Panc1 (cell line): Measurements from ENCODE around the gene ELF4. TPM values are rescaled to one million over a fixed set of nuclear protein-coding genes. Genes with fewer than 3 reads are reported as not detected.
A peak's percentile ranks its signal among the peaks of the same experiment; 100 is the strongest.

ENCODE experiments used
- ATAC-seq: fragments of 200-7000 bp; cut with Tn5 transposase; 2 replicates; pipeline ENCODE4 v1.9.1; 2020; ENCODE audit warnings: mild to moderate bottlenecking, moderate library complexity
- BruUV-seq: library from RNA; stranded (reverse); fragments of 400-500 nt; replicated peaks from 2 replicates; lab custom pipeline; 2021; lab: Mats Ljungman, UMichigan
- CTCF ChIA-PET: fragments of 300-600 bp; sonication (Branson Sonifier 250); formaldehyde crosslinking; loops from one replicate; lab custom pipeline; 2022; ENCODE audit warnings: antibody characterized with exemption; lab: Charles Lee
- POLR2A ChIA-PET: fragments of 300-600 bp; sonication (Branson Sonifier 250); formaldehyde crosslinking; loops from one replicate; lab custom pipeline; 2022; ENCODE audit warnings: antibody characterized with exemption; lab: Charles Lee
- DNase-seq: peaks from one replicate; pipeline ENCODE4 v3.0.0-alpha.2; 2010; ENCODE audit warnings: low read depth, low spot score
- H3K27ac ChIP-seq: 2 replicates; pipeline ENCODE4 v1.5.1; 2011; ENCODE audit warnings: mild to moderate bottlenecking, low read length, inconsistent platforms
- H3K27me3 ChIP-seq: fragments of 200-500 bp; sonication (Bioruptor generic); 2 replicates; pipeline ENCODE4 v1.6.0; 2014; ENCODE audit warnings: low read length, inconsistent platforms; ENCODE audit not compliant: control insufficient read depth, insufficient read depth
- H3K36me3 ChIP-seq: fragments of 200-500 bp; sonication (Bioruptor generic); 2 replicates; pipeline ENCODE4 v1.5.1; 2014; ENCODE audit warnings: inconsistent platforms, mild to moderate bottlenecking, low read length, moderate library complexity; ENCODE audit not compliant: control insufficient read depth, insufficient read depth
- H3K4me1 ChIP-seq: 2 replicates; pipeline ENCODE4 v1.5.1; 2011; ENCODE audit warnings: inconsistent platforms, mild to moderate bottlenecking, low read length, moderate library complexity; ENCODE audit not compliant: control insufficient read depth, insufficient read depth
- H3K4me3 ChIP-seq, 2 experiments: 2 replicates each; pipeline ENCODE4 v1.5.1; 2011 to 2012; ENCODE audit warnings: low read depth in 2 of 2, low read length in 2 of 2, mild to moderate bottlenecking in 2 of 2, inconsistent platforms in 1 of 2, moderate library complexity in 1 of 2
- H3K9me3 ChIP-seq: fragments of 200-500 bp; sonication (Bioruptor generic); 2 replicates; pipeline ENCODE4 v1.5.1; 2014; ENCODE audit warnings: low read depth, mild to moderate bottlenecking, inconsistent platforms, low read length, moderate library complexity; ENCODE audit not compliant: control insufficient read depth, insufficient read depth
- POLR2AphosphoS5 ChIP-seq: IDR thresholded peaks from 2 replicates; pipeline ENCODE4 v1.6.1; 2012; ENCODE audit warnings: mild to moderate bottlenecking, low read depth, low read length, moderate library complexity
- TCF7L2 ChIP-seq: IDR thresholded peaks from 2 replicates; pipeline ENCODE4 v1.6.1; 2011; ENCODE audit warnings: mild to moderate bottlenecking, low read depth, low read length, inconsistent platforms
- in situ Hi-C: cut with HindIII; loops from 2 replicates; pipeline ENCODE4 v1.10.0; 2016; ENCODE audit warnings: low sequenced_read_pairs, low pct_unique_long_range_greater_than_20kb
- intact Hi-C: fragments of 100-400 bp; cut with micrococcal nuclease; formaldehyde crosslinking; loops from one replicate; pipeline ENCODE4 v1.10.0; 2022; ENCODE audit not compliant: unreplicated experiment
- total RNA-seq: library from RNA; stranded (reverse); gene quantifications from one replicate; pipeline ENCODE4 v1.2.1, GENCODE V29; 2021; ENCODE audit not compliant: unreplicated experiment
- TF ChIP-seq, protein P1 (sequence below), 2 experiments: IDR thresholded peaks; 2 replicates each; pipeline ENCODE4 v1.6.1; 2011 to 2012; ENCODE audit warnings: low read depth in 2 of 2, control low read depth in 1 of 2, low read length in 1 of 2, mild to moderate bottlenecking in 1 of 2, moderate library complexity in 1 of 2; ENCODE audit not compliant: insufficient read depth in 1 of 2
- TF ChIP-seq, protein P2 (sequence below): fragments of 450-650 bp; IDR thresholded peaks from 2 replicates; pipeline ENCODE4 v1.5.1; 2017; ENCODE audit warnings: mild to moderate bottlenecking

The ELF4 gene
- total RNA-seq, 1 experiment from 2014 or later, result 48.0 TPM

GRCh38 chrX:130108647-130109428, 1.5 kb downstream of the ELF4 start:
- no peaks in the 10 kb centered on the region for H3K27me3 ChIP-seq
- BruUV-seq, result no TSS peak
- ChIA-PET POLR2A (interaction anchor here (0.9 kb wide), 1 partner anchor 11 kb away, joined by 8 read pairs; no protein-coding TSS in a partner anchor), CTCF (interaction anchor here (0.6 to 1.3 kb wide), 3 partner anchors 20 to 29 kb away, joined by 3 to 6 read pairs (median 4); no protein-coding TSS in a partner anchor)
- in situ Hi-C loops (no loop called here), intact Hi-C loops (no loop called here)
- peaks cover 54% of the 10 kb centered on the region for H3K4me1 ChIP-seq
- TF ChIP-seq, protein P1, sequence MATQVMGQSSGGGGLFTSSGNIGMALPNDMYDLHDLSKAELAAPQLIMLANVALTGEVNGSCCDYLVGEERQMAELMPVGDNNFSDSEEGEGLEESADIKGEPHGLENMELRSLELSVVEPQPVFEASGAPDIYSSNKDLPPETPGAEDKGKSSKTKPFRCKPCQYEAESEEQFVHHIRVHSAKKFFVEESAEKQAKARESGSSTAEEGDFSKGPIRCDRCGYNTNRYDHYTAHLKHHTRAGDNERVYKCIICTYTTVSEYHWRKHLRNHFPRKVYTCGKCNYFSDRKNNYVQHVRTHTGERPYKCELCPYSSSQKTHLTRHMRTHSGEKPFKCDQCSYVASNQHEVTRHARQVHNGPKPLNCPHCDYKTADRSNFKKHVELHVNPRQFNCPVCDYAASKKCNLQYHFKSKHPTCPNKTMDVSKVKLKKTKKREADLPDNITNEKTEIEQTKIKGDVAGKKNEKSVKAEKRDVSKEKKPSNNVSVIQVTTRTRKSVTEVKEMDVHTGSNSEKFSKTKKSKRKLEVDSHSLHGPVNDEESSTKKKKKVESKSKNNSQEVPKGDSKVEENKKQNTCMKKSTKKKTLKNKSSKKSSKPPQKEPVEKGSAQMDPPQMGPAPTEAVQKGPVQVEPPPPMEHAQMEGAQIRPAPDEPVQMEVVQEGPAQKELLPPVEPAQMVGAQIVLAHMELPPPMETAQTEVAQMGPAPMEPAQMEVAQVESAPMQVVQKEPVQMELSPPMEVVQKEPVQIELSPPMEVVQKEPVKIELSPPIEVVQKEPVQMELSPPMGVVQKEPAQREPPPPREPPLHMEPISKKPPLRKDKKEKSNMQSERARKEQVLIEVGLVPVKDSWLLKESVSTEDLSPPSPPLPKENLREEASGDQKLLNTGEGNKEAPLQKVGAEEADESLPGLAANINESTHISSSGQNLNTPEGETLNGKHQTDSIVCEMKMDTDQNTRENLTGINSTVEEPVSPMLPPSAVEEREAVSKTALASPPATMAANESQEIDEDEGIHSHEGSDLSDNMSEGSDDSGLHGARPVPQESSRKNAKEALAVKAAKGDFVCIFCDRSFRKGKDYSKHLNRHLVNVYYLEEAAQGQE (IDR thresholded peaks at IDR 0.05; ENCODE audit: insufficient read depth in 1 of 2, low read depth in 2 of 2, low read length in 1 of 2), result no peak
- TF ChIP-seq, protein P2, sequence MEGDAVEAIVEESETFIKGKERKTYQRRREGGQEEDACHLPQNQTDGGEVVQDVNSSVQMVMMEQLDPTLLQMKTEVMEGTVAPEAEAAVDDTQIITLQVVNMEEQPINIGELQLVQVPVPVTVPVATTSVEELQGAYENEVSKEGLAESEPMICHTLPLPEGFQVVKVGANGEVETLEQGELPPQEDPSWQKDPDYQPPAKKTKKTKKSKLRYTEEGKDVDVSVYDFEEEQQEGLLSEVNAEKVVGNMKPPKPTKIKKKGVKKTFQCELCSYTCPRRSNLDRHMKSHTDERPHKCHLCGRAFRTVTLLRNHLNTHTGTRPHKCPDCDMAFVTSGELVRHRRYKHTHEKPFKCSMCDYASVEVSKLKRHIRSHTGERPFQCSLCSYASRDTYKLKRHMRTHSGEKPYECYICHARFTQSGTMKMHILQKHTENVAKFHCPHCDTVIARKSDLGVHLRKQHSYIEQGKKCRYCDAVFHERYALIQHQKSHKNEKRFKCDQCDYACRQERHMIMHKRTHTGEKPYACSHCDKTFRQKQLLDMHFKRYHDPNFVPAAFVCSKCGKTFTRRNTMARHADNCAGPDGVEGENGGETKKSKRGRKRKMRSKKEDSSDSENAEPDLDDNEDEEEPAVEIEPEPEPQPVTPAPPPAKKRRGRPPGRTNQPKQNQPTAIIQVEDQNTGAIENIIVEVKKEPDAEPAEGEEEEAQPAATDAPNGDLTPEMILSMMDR, result no peak
- TF ChIP-seq POLR2AphosphoS5, result 0 out of 2 replicates have a peak, but pooled peaks have one; percentile 32
- ATAC-seq, result peak; percentile 70
- peak overlapping the region; percentile 90 for H3K27ac ChIP-seq
- H3K9me3 ChIP-seq, result no peaks in the 10 kb centered on the region
- no peaks in the 10 kb centered on the region for H3K36me3 ChIP-seq
- no peak for DNase-seq
- H3K4me3 ChIP-seq, result peak overlapping the region; percentile 67 to 77

GRCh38 chrX:130106071-130106470, 4.2 kb downstream of the ELF4 start:
- no peaks in the 10 kb centered on the region for H3K9me3 ChIP-seq
- no peaks in the 10 kb centered on the region for H3K36me3 ChIP-seq
- CTCF ChIA-PET, result no interaction called here
- no peak for ATAC-seq
- POLR2A ChIA-PET, result interaction anchor here (0.6 kb wide), 1 partner anchor 9 kb away, joined by 4 read pairs; no protein-coding TSS in a partner anchor
- no peak overlapping the region for H3K4me3 ChIP-seq
- no TSS peak for BruUV-seq
- peak overlapping the region; percentile 46 for H3K27ac ChIP-seq
- H3K4me1 ChIP-seq, result peaks cover 38% of the 10 kb centered on the region
- intact Hi-C loops, result no loop called here
- no peak for DNase-seq
- no peaks in the 10 kb centered on the region for H3K27me3 ChIP-seq
- TF ChIP-seq, protein P1 (IDR thresholded peaks at IDR 0.05; ENCODE audit: insufficient read depth in 1 of 2, low read depth in 2 of 2, low read length in 1 of 2), result no peak
- no peak for TF ChIP-seq TCF7L2
- TF ChIP-seq POLR2AphosphoS5, result no peak
- TF ChIP-seq, protein P2, result no peak
- in situ Hi-C loops, result no loop called here
